ENCODE results near the gene FMNL3. TPM values are rescaled to one million over a fixed set of nuclear protein-coding genes. Genes with fewer than 3 reads are reported as not detected.

The FMNL3 gene
- total RNA-seq, 1 experiment from 2014 or later: 5.6 TPM

DNA sequence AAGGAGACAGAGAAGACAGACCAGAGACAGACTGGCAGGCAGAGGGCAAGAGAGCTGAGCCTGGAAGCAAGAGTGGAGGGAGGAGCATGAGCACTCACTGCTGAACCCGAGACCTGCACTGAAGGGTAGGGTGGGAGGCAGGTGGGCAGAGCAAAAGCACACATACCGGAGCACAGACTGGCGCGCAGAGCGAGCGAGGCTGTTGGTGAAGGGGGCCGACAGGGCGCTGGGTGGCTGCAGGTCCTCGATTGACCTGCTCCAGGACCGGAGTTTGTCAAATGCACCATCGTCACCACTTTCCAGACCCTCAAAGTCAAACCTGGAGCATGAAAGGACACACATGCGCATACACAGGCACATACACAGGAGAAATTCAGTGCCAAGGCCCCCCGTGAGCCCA is 48.9 kb downstream of the FMNL3 start:
- Histone ChIP-seq H3K9me2 (ENCODE audit: insufficient read depth) (no peaks in the 10 kb centered on the region), H4K20me1 (ENCODE audit: insufficient read depth) (no peaks in the 10 kb centered on the region), H3K27me3 (ENCODE audit: insufficient read depth, low read depth) (no peaks in the 10 kb centered on the region), H3K36me3 (ENCODE audit: low read depth) (no peaks in the 10 kb centered on the region), H3K79me2 (ENCODE audit: low read depth) (no peaks in the 10 kb centered on the region), H2AFZ (no peak overlapping the region), H3K9me3 (ENCODE audit: insufficient read depth, low read depth) (no peaks in the 10 kb centered on the region), H3K27ac (no peak overlapping the region), H3K4me1 (replicated peaks; ENCODE audit: insufficient read depth) (no peaks in the 10 kb centered on the region), H3F3A (ENCODE audit: insufficient read depth, low read depth) (no peaks in the 10 kb centered on the region), H3K4me3 (no peak overlapping the region), H3K4me2 (no peak overlapping the region)
- no TSS peak for BruUV-seq (replicated peaks)
- DNase-seq: no peak
- no peak for TF ChIP-seq EZH2 (IDR thresholded peaks at IDR 0.05; ENCODE audit: low read depth)
- no peak for TF ChIP-seq CTCF (conservative IDR thresholded peaks at IDR 0.05)
- CTCF ChIA-PET: no interaction called here
- POLR2A ChIA-PET (ENCODE audit: unreplicated experiment): no interaction called here
- intact Hi-C loops (cut with micrococcal nuclease; ENCODE audit: unreplicated experiment): no loop called here

GRCh38 chr12:49655595-49656236 is 51.5 kb downstream of the FMNL3 start:
- no peak overlapping the region for H3K4me2 ChIP-seq

GRCh38 chr12:49654715-49655114 is 52.5 kb downstream of the FMNL3 start:
- H3K4me2 ChIP-seq: no peak overlapping the region
- no peak for DNase-seq
- no peaks in the 10 kb centered on the region for H3F3A ChIP-seq (ENCODE audit: insufficient read depth, low read depth)
- H3K27me3 ChIP-seq (ENCODE audit: insufficient read depth, low read depth): no peaks in the 10 kb centered on the region
- H2AFZ ChIP-seq: no peak overlapping the region
- no peaks in the 10 kb centered on the region for H3K36me3 ChIP-seq (ENCODE audit: low read depth)
- intact Hi-C loops (cut with micrococcal nuclease; ENCODE audit: unreplicated experiment): no loop called here
- H3K27ac ChIP-seq: no peak overlapping the region
- no peak overlapping the region for H3K4me3 ChIP-seq
- TF ChIP-seq CTCF (conservative IDR thresholded peaks at IDR 0.05) (no peak), EZH2 (IDR thresholded peaks at IDR 0.05; ENCODE audit: low read depth) (no peak)
- no peaks in the 10 kb centered on the region for H3K9me2 ChIP-seq (ENCODE audit: insufficient read depth)
- H3K9me3 ChIP-seq (ENCODE audit: insufficient read depth, low read depth): no peaks in the 10 kb centered on the region
- H4K20me1 ChIP-seq (ENCODE audit: insufficient read depth): no peaks in the 10 kb centered on the region
- H3K4me1 ChIP-seq (replicated peaks; ENCODE audit: insufficient read depth): no peaks in the 10 kb centered on the region
- BruUV-seq (replicated peaks): no TSS peak
- CTCF ChIA-PET: no interaction called here
- POLR2A ChIA-PET (ENCODE audit: unreplicated experiment): no interaction called here
- no peaks in the 10 kb centered on the region for H3K79me2 ChIP-seq (ENCODE audit: low read depth)

More at GRCh38 chr12:49655595-49656236, 51.5 kb downstream of the FMNL3 start:
- intact Hi-C loops (cut with micrococcal nuclease; ENCODE audit: unreplicated experiment): no loop called here
- no TSS peak for BruUV-seq (replicated peaks)
- H3K9me2 ChIP-seq (ENCODE audit: insufficient read depth): no peaks in the 10 kb centered on the region
- H2AFZ ChIP-seq: no peak overlapping the region
- TF ChIP-seq EZH2 (IDR thresholded peaks at IDR 0.05; ENCODE audit: low read depth) (no peak), CTCF (conservative IDR thresholded peaks at IDR 0.05) (no peak)
- no peak overlapping the region for H3K4me3 ChIP-seq
- ChIA-PET POLR2A (ENCODE audit: unreplicated experiment) (no interaction called here), CTCF (no interaction called here)
- H3K79me2 ChIP-seq (ENCODE audit: low read depth): no peaks in the 10 kb centered on the region
- H3K27me3 ChIP-seq (ENCODE audit: insufficient read depth, low read depth): no peaks in the 10 kb centered on the region
- H3K9me3 ChIP-seq (ENCODE audit: insufficient read depth, low read depth): no peaks in the 10 kb centered on the region
- H4K20me1 ChIP-seq (ENCODE audit: insufficient read depth): no peaks in the 10 kb centered on the region
- no peak overlapping the region for H3K27ac ChIP-seq
- H3K36me3 ChIP-seq (ENCODE audit: low read depth): no peaks in the 10 kb centered on the region
- H3K4me1 ChIP-seq (replicated peaks; ENCODE audit: insufficient read depth): no peaks in the 10 kb centered on the region
- H3F3A ChIP-seq (ENCODE audit: insufficient read depth, low read depth): no peaks in the 10 kb centered on the region
- no peak for DNase-seq
